Left lung (tissue), 10 donors: ENCODE data around the gene RYR3. TPM values are rescaled to one million over a fixed set of nuclear protein-coding genes. Genes with fewer than 3 reads are reported as not detected.

Experiments
- ATAC-seq: fragments of 200-7000 bp; cut with Tn5 transposase; one replicate; pipeline ENCODE4 v1.9.1; 2020; ENCODE audit warnings: moderate library complexity
- DNase-seq, 4 donors: peaks; one replicate each; pipeline ENCODE4 v3.0.0-alpha.2; 2013 to 2020
- H3K27ac ChIP-seq, 2 donors: fragments of 200-600 bp; sonication (generic) in 1 of 2; one replicate each; pipeline versions ENCODE4 v1.5.0 to v1.8.0; 2020 to 2021
- H3K27me3 ChIP-seq, 2 donors: fragments of 200-600 bp; sonication (generic) in 1 of 2; one replicate each; pipeline versions ENCODE4 v1.5.0 to v1.8.0; 2020 to 2021
- H3K36me3 ChIP-seq, 2 donors: fragments of 200-600 bp; sonication (generic) in 1 of 2; one replicate each; pipeline versions ENCODE4 v1.5.0 to v1.8.0; 2020 to 2021
- H3K4me1 ChIP-seq, 2 donors: fragments of 200-600 bp; one replicate each; pipeline ENCODE4 v1.8.0; 2021
- H3K4me3 ChIP-seq, 2 donors: fragments of 200-600 bp; sonication (generic) in 1 of 2; one replicate each; pipeline versions ENCODE4 v1.5.0 to v1.8.0; 2020 to 2021; ENCODE audit warnings: mild to moderate bottlenecking in 1 of 2
- H3K9me3 ChIP-seq, 2 donors: fragments of 200-600 bp; sonication (generic) in 1 of 2; one replicate each; pipeline versions ENCODE4 v1.5.0 to v1.8.0; 2020 to 2021
- intact Hi-C, 2 donors: fragments of 100-400 bp; cut with DNase I; formaldehyde crosslinking; loops; one replicate each; pipeline versions ENCODE4 v1.11.2 to v1.14.2; 2022
- polyA plus RNA-seq, 6 donors: library from polyadenylated mRNA; unstranded; fragments of 120-200 nt; gene quantifications; one replicate each; pipeline ENCODE4 v1.2.1, GENCODE V29; 2013; ENCODE audit not compliant: insufficient read length in 6 of 6
- total RNA-seq, 2 donors: library from RNA; stranded (reverse); fragmentation: NEBNext Ultra II Directional; extraction: Animal tissue kit (Norgen Biotek cat#: 25700); gene quantifications; one replicate each; pipeline ENCODE4 v1.2.1, GENCODE V29; 2021
- TF ChIP-seq, protein P1 (sequence below), 2 donors: fragments of 200-600 bp; sonication (generic) in 1 of 2; IDR thresholded peaks; one replicate each; pipeline versions ENCODE4 v1.5.0 to v1.8.0; 2021; ENCODE audit warnings: antibody characterized with exemption in 2 of 2
- donor health status: DM: no; HTN: yes; CAD: no.
- donor health status: DM: no; HTN: no; CAD: no.

The RYR3 gene
- total and polyA plus RNA-seq, 8 donors = 0.24 to 12.6 (median 8.6) TPM

DNA sequence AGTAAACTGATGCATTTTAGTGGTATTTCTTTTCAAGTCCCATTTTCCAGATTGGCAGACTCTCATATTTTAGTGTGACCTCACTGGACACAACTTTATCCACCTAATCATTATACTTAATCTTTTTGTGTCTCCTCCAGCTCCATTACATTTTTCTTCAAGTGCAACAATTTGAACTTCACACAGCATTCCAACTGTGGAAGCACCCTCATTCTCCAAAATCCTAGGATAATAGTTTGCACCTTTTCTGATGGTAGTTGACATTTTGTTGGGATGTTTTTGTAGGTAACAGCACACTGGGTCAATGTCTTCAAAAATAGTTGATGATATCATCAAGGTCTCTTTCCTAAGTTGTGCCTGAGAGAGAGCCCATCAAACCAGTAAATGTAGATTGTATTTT is 123.1 kb downstream of the RYR3 start:
- no peaks in the 10 kb centered on the region for H3K36me3 ChIP-seq
- TF ChIP-seq, protein P1, sequence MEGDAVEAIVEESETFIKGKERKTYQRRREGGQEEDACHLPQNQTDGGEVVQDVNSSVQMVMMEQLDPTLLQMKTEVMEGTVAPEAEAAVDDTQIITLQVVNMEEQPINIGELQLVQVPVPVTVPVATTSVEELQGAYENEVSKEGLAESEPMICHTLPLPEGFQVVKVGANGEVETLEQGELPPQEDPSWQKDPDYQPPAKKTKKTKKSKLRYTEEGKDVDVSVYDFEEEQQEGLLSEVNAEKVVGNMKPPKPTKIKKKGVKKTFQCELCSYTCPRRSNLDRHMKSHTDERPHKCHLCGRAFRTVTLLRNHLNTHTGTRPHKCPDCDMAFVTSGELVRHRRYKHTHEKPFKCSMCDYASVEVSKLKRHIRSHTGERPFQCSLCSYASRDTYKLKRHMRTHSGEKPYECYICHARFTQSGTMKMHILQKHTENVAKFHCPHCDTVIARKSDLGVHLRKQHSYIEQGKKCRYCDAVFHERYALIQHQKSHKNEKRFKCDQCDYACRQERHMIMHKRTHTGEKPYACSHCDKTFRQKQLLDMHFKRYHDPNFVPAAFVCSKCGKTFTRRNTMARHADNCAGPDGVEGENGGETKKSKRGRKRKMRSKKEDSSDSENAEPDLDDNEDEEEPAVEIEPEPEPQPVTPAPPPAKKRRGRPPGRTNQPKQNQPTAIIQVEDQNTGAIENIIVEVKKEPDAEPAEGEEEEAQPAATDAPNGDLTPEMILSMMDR (IDR thresholded peaks at IDR 0.05) = no peak
- H3K4me1 ChIP-seq = no peaks in the 10 kb centered on the region
- H3K27ac ChIP-seq = no peak overlapping the region
- H3K27me3 ChIP-seq = no peaks in the 10 kb centered on the region
- DNase-seq (no peak), ATAC-seq (no peak)
- no peak overlapping the region for H3K4me3 ChIP-seq
- intact Hi-C loops = no loop called here
- peaks cover 0 to 2% of the 10 kb centered on the region in 2 donors for H3K9me3 ChIP-seq

DNA sequence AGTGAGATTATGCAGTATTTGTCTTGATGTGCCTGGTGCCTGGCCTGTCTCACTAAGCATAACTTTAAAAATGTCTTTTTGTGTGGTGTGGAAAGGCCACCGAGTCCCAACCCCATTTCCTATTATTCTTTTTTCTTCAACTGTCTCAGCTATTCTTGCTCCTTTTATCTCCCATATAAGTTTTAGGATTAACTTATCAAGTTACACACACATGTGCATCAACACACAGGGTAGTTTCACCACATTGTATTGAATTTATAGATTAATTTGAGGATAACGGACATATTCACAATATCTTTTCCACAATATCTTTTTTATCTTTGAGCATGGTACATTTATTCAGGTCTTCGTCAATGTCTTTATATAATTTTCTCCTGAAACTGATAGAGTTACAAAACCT is 127.6 kb downstream of the RYR3 start:
- peaks cover 0 to 11% of the 10 kb centered on the region in 2 donors for H3K27me3 ChIP-seq
- peaks cover 0 to 2% of the 10 kb centered on the region in 2 donors for H3K9me3 ChIP-seq
- TF ChIP-seq, protein P1 (IDR thresholded peaks at IDR 0.05) = no peak
- DNase-seq (no peak), ATAC-seq (no peak)
- H3K4me3 ChIP-seq = no peak overlapping the region
- no peaks in the 10 kb centered on the region for H3K36me3 ChIP-seq
- H3K4me1 ChIP-seq = no peaks in the 10 kb centered on the region
- H3K27ac ChIP-seq = no peak overlapping the region
- intact Hi-C loops = no loop called here

DNA sequence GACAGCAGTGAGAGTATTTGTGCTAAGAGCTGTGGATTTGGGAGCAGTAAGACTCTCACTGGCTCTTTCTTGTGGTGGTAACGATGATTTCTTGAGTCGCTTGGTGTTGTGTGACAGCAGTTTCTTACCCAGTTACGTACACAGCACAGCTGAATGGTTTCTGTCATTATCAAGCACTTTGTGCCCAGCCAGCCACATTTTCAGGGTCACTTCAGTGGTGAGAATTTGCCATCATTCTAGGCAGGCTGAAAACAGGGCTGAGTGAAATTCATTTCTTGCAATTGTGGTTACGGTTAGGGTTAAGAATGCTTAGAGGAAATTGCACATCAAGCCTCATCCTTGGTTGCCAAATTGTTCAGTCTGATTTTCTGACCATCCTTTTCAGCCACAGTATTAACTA is 130.1 kb downstream of the RYR3 start:
- no peaks in the 10 kb centered on the region for H3K4me1 ChIP-seq
- ATAC-seq (no peak), DNase-seq (no peak)
- intact Hi-C loops = no loop called here
- H3K36me3 ChIP-seq = no peaks in the 10 kb centered on the region
- H3K9me3 ChIP-seq = no peaks in the 10 kb centered on the region
- TF ChIP-seq, protein P1 (IDR thresholded peaks at IDR 0.05) = no peak
- H3K4me3 ChIP-seq = no peak overlapping the region
- H3K27me3 ChIP-seq = peaks cover 0 to 15% of the 10 kb centered on the region in 2 donors
- H3K27ac ChIP-seq = no peak overlapping the region

DNA sequence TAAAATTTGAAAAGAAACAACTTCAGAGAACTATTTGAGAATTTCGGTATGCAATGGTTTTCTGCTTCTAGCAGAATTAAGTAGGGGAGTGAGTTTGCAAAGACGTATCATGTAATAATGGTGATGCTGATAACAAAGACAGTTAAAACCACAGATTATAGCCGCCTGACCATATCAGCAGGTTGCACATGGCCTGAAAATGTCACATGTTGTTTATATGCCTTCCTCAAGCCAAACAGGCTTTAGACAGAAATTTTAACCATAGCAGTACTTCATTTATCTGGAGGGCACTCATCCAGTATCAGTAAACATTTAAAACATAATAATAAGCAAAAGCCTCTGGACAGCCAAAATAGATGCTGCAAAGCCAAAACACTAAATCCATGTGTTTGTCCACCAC is 131.7 kb downstream of the RYR3 start:
- H3K4me3 ChIP-seq = no peak overlapping the region
- H3K27me3 ChIP-seq = peaks cover 0 to 15% of the 10 kb centered on the region in 2 donors
- no peaks in the 10 kb centered on the region for H3K4me1 ChIP-seq
- TF ChIP-seq, protein P1 (IDR thresholded peaks at IDR 0.05) = no peak
- H3K27ac ChIP-seq = no peak overlapping the region
- ATAC-seq (no peak), DNase-seq (no peak)
- intact Hi-C loops = no loop called here
- H3K9me3 ChIP-seq = no peaks in the 10 kb centered on the region
- no peaks in the 10 kb centered on the region for H3K36me3 ChIP-seq

DNA sequence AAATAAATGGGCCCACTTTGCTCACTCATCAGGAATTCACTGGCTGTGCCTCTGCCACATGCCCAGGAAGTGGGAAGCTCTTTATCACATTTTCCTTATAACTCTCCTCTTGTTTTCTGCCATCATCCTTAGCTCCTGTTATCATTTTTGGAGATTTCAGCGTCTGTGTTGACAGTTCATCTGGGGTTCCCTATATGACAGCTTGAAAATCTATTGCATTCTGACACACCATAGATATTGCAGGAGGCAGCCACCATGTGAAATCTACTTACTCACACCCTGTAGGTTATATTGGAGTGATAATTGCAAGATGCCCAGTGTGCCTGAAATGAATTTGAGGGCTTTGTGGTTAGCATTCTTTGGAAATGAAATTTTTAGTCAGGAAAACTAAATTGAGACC is 132.9 kb downstream of the RYR3 start:
- no peak overlapping the region for H3K27ac ChIP-seq
- DNase-seq = no peak
- H3K4me3 ChIP-seq = no peak overlapping the region
- H3K36me3 ChIP-seq = no peaks in the 10 kb centered on the region
- TF ChIP-seq, protein P1 (IDR thresholded peaks at IDR 0.05) = no peak
- peaks cover 0 to 15% of the 10 kb centered on the region in 2 donors for H3K27me3 ChIP-seq
- intact Hi-C loops = no loop called here
- no peak for ATAC-seq
- H3K4me1 ChIP-seq = no peaks in the 10 kb centered on the region
- H3K9me3 ChIP-seq = no peaks in the 10 kb centered on the region
